GM12878 (cell line): ENCODE measurements around the gene OIT3. TPM values are rescaled to one million over a fixed set of nuclear protein-coding genes. Genes with fewer than 3 reads are reported as not detected.
"Not testable (repeated sequence)": the region's sequence is repeated elsewhere in the genome, so short reads cannot be mapped to it uniquely, and the experiment has no call there.

Source experiments
- ATAC-seq: fragments of 200-7000 bp; cut with Tn5 transposase; 3 replicates; pipeline ENCODE4 v1.9.1; 2020; ENCODE audit warnings: mild to moderate bottlenecking, moderate library complexity
- BruUV-seq: library from RNA; stranded (reverse); fragments of 400-500 nt; replicated peaks from 2 replicates; lab custom pipeline; 2021; lab: Mats Ljungman, UMichigan
- CTCF ChIA-PET: fragments of 300-600 bp; sonication (Branson Sonifier 250); formaldehyde crosslinking; extraction: SDS; loops from one replicate; lab custom pipeline; 2021; ENCODE audit warnings: inconsistent platforms; lab: Yijun Ruan, JAX
- POLR2A ChIA-PET: fragments of 350-600 bp; formaldehyde crosslinking; extraction: SDS; loops from one replicate; lab custom pipeline; 2021; ENCODE audit warnings: inconsistent platforms; lab: Charles Lee
- RAD21 ChIA-PET: fragments of 300-600 bp; sonication (Branson Sonifier 250); formaldehyde crosslinking; loops from one replicate; lab custom pipeline; 2023; ENCODE audit warnings: antibody characterized with exemption; ENCODE audit not compliant: unreplicated experiment; lab: Charles Lee
- SMC1A ChIA-PET: fragments of 300-600 bp; sonication (Branson Sonifier 250); formaldehyde crosslinking; loops from one replicate; lab custom pipeline; 2023; ENCODE audit not compliant: unreplicated experiment, uncharacterized antibody; lab: Charles Lee
- DNase-seq: peaks from one replicate; pipeline ENCODE4 v3.0.0-alpha.2; 2011; ENCODE audit warnings: low read depth, low spot score
- FAIRE-seq: peaks from 3 replicates; lab custom pipeline; 2011; peaks lifted over from hg19 to GRCh38; lab: Jason Lieb, UNC
- H2AFZ ChIP-seq: 2 replicates; pipeline ENCODE4 v1.6.0; 2011; ENCODE audit warnings: low read depth, low read length, control low read depth; ENCODE audit not compliant: control insufficient read depth
- H3K27ac ChIP-seq: 2 replicates; pipeline ENCODE4 v1.5.1; 2011; ENCODE audit warnings: control low read depth; ENCODE audit not compliant: control insufficient read depth, insufficient read depth
- H3K27me3 ChIP-seq, 2 experiments: replicated peaks in 1 of 2; 2 replicates each; pipeline versions ENCODE4 v1.6.0 to v1.6.1; 2011; ENCODE audit warnings: low read length in 1 of 2; ENCODE audit not compliant: control insufficient read depth in 2 of 2, insufficient read depth in 2 of 2
- H3K36me3 ChIP-seq, 2 experiments: 2 replicates each; pipeline ENCODE4 v1.5.1; 2011; ENCODE audit warnings: low read length in 1 of 2; ENCODE audit not compliant: control insufficient read depth in 2 of 2, insufficient read depth in 2 of 2
- H3K4me1 ChIP-seq: 2 replicates; pipeline ENCODE4 v1.6.1; 2011; ENCODE audit warnings: mild to moderate bottlenecking, low read length, moderate library complexity, mixed read lengths; ENCODE audit not compliant: control insufficient read depth, insufficient read depth
- H3K4me2 ChIP-seq: 2 replicates; pipeline ENCODE4 v1.6.0; 2011; ENCODE audit warnings: control low read depth; ENCODE audit not compliant: control insufficient read depth, insufficient read depth
- H3K4me3 ChIP-seq: fragments of 200-600 bp; sonication (generic); 2 replicates; pipeline ENCODE4 v1.5.1; 2016
- H3K79me2 ChIP-seq: 2 replicates; pipeline ENCODE4 v1.6.0; 2011; ENCODE audit warnings: low read length; ENCODE audit not compliant: control insufficient read depth, insufficient read depth
- H3K9ac ChIP-seq: 2 replicates; pipeline ENCODE4 v1.8.0; 2011; ENCODE audit warnings: low read length, control low read depth, mixed read lengths; ENCODE audit not compliant: control insufficient read depth, insufficient read depth
- H3K9me3 ChIP-seq: replicated peaks from 3 replicates; pipeline ENCODE4 v1.5.1; 2011; ENCODE audit warnings: mild to moderate bottlenecking, low read length; ENCODE audit not compliant: control insufficient read depth, insufficient read depth
- H4K20me1 ChIP-seq: 2 replicates; pipeline ENCODE4 v1.6.0; 2011; ENCODE audit not compliant: control insufficient read depth, insufficient read depth
- SPI1 ChIP-seq: IDR thresholded peaks from 2 replicates; pipeline ENCODE4 v1.6.1; 2011; ENCODE audit warnings: low read depth, mild to moderate bottlenecking, low read length, moderate library complexity, borderline replicate concordance; ENCODE audit not compliant: insufficient read depth
- ZBTB4 ChIP-seq: fragments of 450-650 bp; formaldehyde crosslinking; IDR thresholded peaks from 2 replicates; pipeline ENCODE4 v1.4.0; 2022; ENCODE audit warnings: mild to moderate bottlenecking, moderate library complexity
- WGBS: methylation state at CpG from one replicate; pipeline ENCODE4 v1.1.6; 2016; ENCODE audit warnings: low lambda C conversion rate; ENCODE audit not compliant: insufficient replicate concordance, insufficient coverage; ENCODE audit errors: missing lambda C conversion rate; 5-methylcytosine and 5-hydroxymethylcytosine counted together
- in situ Hi-C: fragments of 300-500 bp; cut with MboI; formaldehyde crosslinking; loops from 9 replicates; pipeline ENCODE4 v1.14.3; 2018; ENCODE audit warnings: mixed read lengths
- intact Hi-C: fragments of 100-400 bp; cut with micrococcal nuclease; formaldehyde crosslinking; loops from one replicate; pipeline ENCODE4 v1.14.2; 2022; ENCODE audit not compliant: unreplicated experiment
- polyA plus RNA-seq, 11 experiments: library from polyadenylated mRNA; depleted of rRNA in 4 of 11; unstranded in 6 of 11; stranded (reverse) in 5 of 11; fragments of >200 nt; fragmentation: Nextera tagmentation in 4 of 11; fragmentation: Illumina TruSeq in 1 of 11; extraction: Ambion mirVana in 4 of 11; extraction: Trizol in 1 of 11; gene quantifications; 1 replicate in 1 of 11; 2 replicates in 10 of 11; pipeline versions ENCODE4 v1.2.1 to v1.2.3, GENCODE V29; 2011 to 2016; ENCODE audit warnings: inconsistent platforms in 2 of 11, missing spikeins in 2 of 11, low read depth in 1 of 11
- total RNA-seq, 4 experiments: library from RNA; depleted of rRNA in 3 of 4; stranded (reverse); fragments of >200 nt in 3 of 4; fragmentation: Illumina TruSeq in 1 of 4; extraction: Trizol in 1 of 4; gene quantifications; 2 replicates each; pipeline versions ENCODE4 v1.2.1 to v1.2.3, GENCODE V29; 2013 to 2021

The OIT3 gene
- total and polyA plus RNA-seq, 10 of the 15 experiments (the other 5 are each of a cell fraction or from before 2014, with no cell fraction given), result not detected

DNA sequence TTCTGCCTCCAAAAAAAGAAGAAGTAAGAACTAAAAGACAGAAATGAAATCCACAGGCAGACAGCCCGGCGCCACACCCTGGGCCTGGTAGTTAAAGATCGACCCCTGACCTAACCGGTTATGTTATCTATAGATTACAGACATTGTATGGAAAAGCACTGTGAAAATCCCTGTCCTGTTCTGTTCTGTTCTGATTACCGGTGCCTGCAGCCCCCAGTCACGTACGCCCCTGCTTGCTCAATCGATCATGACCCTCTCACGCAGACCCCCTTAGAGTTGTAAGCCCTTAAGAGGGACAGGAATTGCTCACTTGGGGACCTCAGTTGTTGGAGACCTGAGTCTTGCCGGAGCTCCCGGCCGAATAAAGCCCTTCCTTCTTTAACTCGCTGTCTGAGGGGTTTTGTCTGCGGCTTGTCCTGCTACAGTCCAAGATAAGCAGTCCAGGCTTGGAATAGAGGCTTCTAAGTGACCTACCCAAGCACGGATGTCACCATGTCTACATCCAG, 10.5 kb downstream of the OIT3 start:
- 91% methylated on average over 15 of the region's 15 CpGs for WGBS
- H3K36me3 ChIP-seq, POLR2A ChIA-PET, intact Hi-C loops, H3K79me2 ChIP-seq, H3K9me3 ChIP-seq, BruUV-seq, H3K27ac ChIP-seq, H3K27me3 ChIP-seq, RAD21 ChIA-PET, CTCF ChIA-PET, H3K4me2 ChIP-seq, SMC1A ChIA-PET, H3K4me1 ChIP-seq, FAIRE-seq, H3K9ac ChIP-seq, DNase-seq, H2AFZ ChIP-seq, H4K20me1 ChIP-seq, in situ Hi-C loops, H3K4me3 ChIP-seq, ATAC-seq: not testable (repeated sequence)

GRCh38 chr10:72904806-72905205, 11.3 kb downstream of the OIT3 start:
- no peaks in the 10 kb centered on the region for H3K36me3 ChIP-seq
- 45% methylated on average over 3 of the region's 3 CpGs for WGBS
- FAIRE-seq (no peak), DNase-seq (peak; percentile 4), ATAC-seq (peak; percentile 65)
- SMC1A ChIA-PET, result no interaction called here
- POLR2A ChIA-PET, result no interaction called here
- intact Hi-C loops (no loop called here), in situ Hi-C loops (no loop called here)
- H3K79me2 ChIP-seq, result no peaks in the 10 kb centered on the region
- RAD21 ChIA-PET, result no interaction called here
- TF ChIP-seq SPI1 (peak; percentile 66; the same call in 1 of the 2 replicates), ZBTB4 (no peak)
- H3K4me1 ChIP-seq, result no peaks in the 10 kb centered on the region
- H3K4me3 ChIP-seq, result no peak overlapping the region
- H2AFZ ChIP-seq, result no peak overlapping the region
- no peaks in the 10 kb centered on the region for H4K20me1 ChIP-seq
- H3K4me2 ChIP-seq, result no peak overlapping the region
- CTCF ChIA-PET, result no interaction called here
- no peak overlapping the region for H3K27ac ChIP-seq
- no peaks in the 10 kb centered on the region for H3K9me3 ChIP-seq
- no TSS peak for BruUV-seq
- H3K27me3 ChIP-seq, result no peaks in the 10 kb centered on the region
- no peak overlapping the region for H3K9ac ChIP-seq
